Stimulated activated naive B cell treated with anti-CD40 and anti-IgM and Interleukin-4, amounts not matched to agents 10 μg/mL and 1 μg/mL and 100 μg/mL, for 72 hours (primary cell): ENCODE results near the gene ZNF497.

Source experiments
- ATAC-seq, 2 donors: fragments of 150-1000 bp; cut with Tn5 transposase; replicated peaks; 2 replicates each; pipeline ENCODE4 v1.10.0; 2021; ENCODE audit warnings: moderate library complexity in 1 of 2
- DNase-seq: peaks from one replicate; pipeline ENCODE4 v3.0.0; 2021
- H3K27ac Mint-ChIP-seq: one replicate; pipeline ENCODE4 v1.8.0; 2022; ENCODE audit warnings: mild to moderate bottlenecking, mixed read lengths
- H3K27me3 Mint-ChIP-seq, 2 donors: one replicate each; pipeline ENCODE4 v1.8.0; 2022; ENCODE audit warnings: mixed read lengths in 2 of 2
- H3K36me3 Mint-ChIP-seq, 2 donors: one replicate each; pipeline ENCODE4 v1.8.0; 2022; ENCODE audit warnings: mixed read lengths in 2 of 2, mild to moderate bottlenecking in 1 of 2
- H3K4me1 Mint-ChIP-seq, 2 donors: one replicate each; pipeline ENCODE4 v1.8.0; 2022; ENCODE audit warnings: mixed read lengths in 2 of 2, mild to moderate bottlenecking in 1 of 2
- H3K4me3 Mint-ChIP-seq, 2 donors: one replicate each; pipeline ENCODE4 v1.8.0; 2022; ENCODE audit warnings: mild to moderate bottlenecking in 2 of 2, mixed read lengths in 2 of 2, moderate library complexity in 1 of 2
- H3K9me3 Mint-ChIP-seq, 2 donors: one replicate each; pipeline ENCODE4 v1.8.0; 2022; ENCODE audit warnings: mixed read lengths in 2 of 2, mild to moderate bottlenecking in 1 of 2

ZNF497 gene

DNA sequence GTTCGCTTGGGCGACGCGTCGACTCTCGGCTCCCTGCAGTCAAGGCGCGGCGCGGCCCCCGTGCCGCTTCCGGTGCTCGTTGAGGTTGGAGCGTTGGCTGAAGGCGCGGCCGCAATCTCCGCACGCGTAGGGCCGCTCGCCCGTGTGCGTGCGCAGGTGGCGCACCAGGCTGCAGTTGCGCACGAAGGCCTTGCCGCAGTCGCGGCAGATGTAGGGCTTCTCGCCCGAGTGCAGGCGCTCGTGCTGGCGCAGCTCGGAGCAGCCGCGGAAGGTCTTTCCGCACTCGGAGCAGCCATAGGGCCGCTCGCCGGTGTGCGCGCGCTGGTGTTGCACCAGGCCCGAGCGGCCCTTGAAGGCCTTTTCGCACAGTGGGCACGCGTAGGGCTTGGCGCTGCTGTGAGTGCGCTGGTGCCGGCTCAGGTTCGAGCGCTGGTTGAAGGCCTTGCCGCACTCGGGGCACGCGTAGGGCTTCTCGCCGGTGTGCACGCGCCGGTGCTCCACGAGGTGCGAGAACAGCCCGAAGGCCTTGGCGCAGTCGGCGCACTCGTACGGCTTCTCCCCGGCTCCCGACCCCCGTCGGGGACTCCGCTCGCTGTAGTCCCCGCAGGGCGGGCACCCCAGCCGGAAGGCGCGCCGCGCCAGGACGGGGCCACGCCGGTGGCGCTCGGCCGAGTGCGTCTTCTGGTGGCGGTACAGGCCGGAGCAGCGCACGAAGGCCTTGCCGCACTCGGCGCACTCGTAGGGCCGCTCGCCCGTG lies 5.3 kb upstream of the ZNF497 start:
- Mint-ChIP-seq H3K27me3 (no peaks in the 10 kb centered on the region), H3K27ac (no peak overlapping the region), H3K36me3 (peaks cover 9 to 11% of the 10 kb centered on the region in 2 donors), H3K4me3 (no peak overlapping the region), H3K9me3 (no peaks in the 10 kb centered on the region), H3K4me1 (peaks cover 5 to 19% of the 10 kb centered on the region in 2 donors)
- no peak for ATAC-seq
- DNase-seq: no peak

DNA sequence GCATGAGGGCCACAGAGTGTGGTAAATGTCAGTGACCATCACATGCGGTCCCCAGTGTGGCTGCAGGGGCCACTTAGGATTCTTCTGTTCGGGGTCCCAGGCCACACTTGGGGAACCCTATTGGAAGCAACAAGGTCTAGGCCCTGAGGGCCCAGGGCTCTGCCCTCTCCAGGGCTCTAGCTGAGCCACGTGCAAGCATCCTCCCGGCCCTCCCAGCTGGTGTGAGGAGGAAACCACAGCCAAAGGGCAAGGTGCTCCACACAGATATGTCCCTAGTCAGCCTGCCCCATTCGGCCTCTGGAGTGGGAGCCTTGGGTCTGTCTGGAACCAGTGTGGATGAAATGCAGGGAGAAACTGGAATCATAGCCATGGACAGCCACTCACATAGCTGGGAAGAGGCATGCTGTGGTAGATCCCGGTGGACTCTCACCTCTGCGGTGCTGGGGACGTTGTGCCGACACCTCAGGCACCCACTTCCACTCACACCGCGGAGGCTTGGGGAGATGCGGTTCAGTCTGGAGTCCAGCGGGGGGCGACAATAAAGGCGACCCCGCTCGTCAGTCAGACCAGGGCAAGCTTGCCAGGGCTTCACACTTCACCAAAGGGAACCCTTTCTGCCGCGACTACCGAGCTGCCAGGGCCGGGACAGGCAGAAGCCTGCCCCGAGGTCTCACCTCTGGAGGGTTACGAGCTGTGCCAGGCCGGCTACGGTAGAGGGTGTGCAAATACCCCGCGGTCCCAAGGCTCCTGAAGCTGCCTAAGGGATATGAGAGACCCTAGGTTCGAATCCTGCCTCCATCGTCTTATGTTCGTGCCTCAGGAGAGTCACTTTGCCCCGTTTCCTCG lies 4.3 kb upstream of the ZNF497 start:
- peaks cover 11 to 24% of the 10 kb centered on the region in 2 donors for H3K4me1 Mint-ChIP-seq
- no peak for ATAC-seq
- H3K4me3 Mint-ChIP-seq: no peak overlapping the region
- DNase-seq: no peak
- no peak overlapping the region for H3K27ac Mint-ChIP-seq
- H3K27me3 Mint-ChIP-seq: no peaks in the 10 kb centered on the region
- no peaks in the 10 kb centered on the region for H3K9me3 Mint-ChIP-seq
- H3K36me3 Mint-ChIP-seq: peaks cover 9 to 15% of the 10 kb centered on the region in 2 donors

- DNase-seq: no peak
- Mint-ChIP-seq H3K27ac (peak overlapping the region; percentile 53), H3K27me3 (no peaks in the 10 kb centered on the region), H3K36me3 (peaks cover 4 to 13% of the 10 kb centered on the region in 2 donors), H3K4me3 (peak overlapping the region; percentile 32 to 67), H3K4me1 (peaks cover 14 to 29% of the 10 kb centered on the region in 2 donors), H3K9me3 (no peaks in the 10 kb centered on the region)
- peak; percentile 7 to 14 for ATAC-seq
Observed at GRCh38 chr19:58364146-58364545, 1.6 kb upstream of the ZNF497 start.

DNA sequence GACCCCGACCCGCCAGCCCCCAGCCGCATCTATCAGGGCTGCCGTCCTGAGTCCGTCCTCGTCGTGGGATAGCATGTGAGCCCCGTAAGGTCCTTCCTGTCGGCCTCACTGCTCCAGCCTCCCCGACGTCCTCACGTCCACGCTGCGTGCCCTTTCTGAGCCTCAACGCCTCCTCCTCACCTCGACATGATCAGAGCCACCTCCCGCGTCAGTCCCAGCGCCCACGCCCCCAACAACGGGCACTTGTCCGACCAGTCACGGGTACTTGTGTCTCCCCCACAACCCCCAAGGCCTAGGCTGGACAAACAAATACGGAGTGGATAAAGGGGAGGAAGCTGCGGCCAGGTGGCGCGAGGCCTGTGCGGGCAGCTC lies 665 bp downstream of the ZNF497 start:
- H3K27ac Mint-ChIP-seq: peak overlapping the region; percentile 98
- ATAC-seq (peak; percentile 50 to 59), DNase-seq (peak; percentile 75)
- peak overlapping the region; percentile 90 to 93 for H3K4me3 Mint-ChIP-seq
- H3K4me1 Mint-ChIP-seq: peaks cover 17 to 32% of the 10 kb centered on the region in 2 donors
- H3K27me3 Mint-ChIP-seq: peaks cover 0 to 12% of the 10 kb centered on the region in 2 donors
- H3K36me3 Mint-ChIP-seq: peaks cover 5 to 20% of the 10 kb centered on the region in 2 donors
- no peaks in the 10 kb centered on the region for H3K9me3 Mint-ChIP-seq

DNA sequence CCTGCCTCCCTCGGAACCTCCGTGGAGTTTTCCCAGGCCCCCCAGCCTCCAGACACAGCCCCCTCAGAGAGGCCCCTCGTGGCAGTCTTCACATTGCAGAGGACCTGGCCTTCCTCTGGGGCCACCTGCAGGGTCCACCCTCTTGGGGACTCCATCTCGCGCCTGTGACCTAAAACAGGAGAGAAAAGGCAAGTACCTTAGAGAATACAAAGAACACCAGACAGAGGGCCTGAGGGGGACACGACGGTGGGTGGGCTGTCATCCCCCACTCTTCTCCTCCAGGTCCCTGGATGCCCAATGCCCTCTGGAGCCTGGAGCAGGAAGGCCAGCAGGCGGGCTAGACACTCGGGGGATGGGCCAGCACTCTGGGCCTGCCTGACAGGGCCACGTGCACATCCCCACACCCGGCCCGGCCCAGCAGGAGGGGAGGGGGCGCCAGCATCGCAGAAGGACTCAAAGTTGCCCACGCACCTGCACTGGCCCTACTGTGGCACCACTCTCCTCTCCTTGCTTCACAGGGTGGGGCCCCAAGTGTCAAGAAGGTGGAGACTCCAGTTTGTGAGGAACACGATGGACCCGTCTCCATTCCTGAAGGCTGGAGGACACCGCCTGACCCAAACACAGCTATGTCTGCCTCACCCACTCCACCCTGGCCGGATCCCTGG lies 4.9 kb downstream of the ZNF497 start:
- no peak for ATAC-seq
- H3K36me3 Mint-ChIP-seq: peaks cover 13 to 29% of the 10 kb centered on the region in 2 donors
- H3K27ac Mint-ChIP-seq: peak overlapping the region; percentile 25
- no peaks in the 10 kb centered on the region for H3K9me3 Mint-ChIP-seq
- peaks cover 0 to 12% of the 10 kb centered on the region in 2 donors for H3K27me3 Mint-ChIP-seq
- peaks cover 14 to 27% of the 10 kb centered on the region in 2 donors for H3K4me1 Mint-ChIP-seq
- peak overlapping the region in 1 of 2 donors; percentile 22 for H3K4me3 Mint-ChIP-seq
- DNase-seq: no peak

DNA sequence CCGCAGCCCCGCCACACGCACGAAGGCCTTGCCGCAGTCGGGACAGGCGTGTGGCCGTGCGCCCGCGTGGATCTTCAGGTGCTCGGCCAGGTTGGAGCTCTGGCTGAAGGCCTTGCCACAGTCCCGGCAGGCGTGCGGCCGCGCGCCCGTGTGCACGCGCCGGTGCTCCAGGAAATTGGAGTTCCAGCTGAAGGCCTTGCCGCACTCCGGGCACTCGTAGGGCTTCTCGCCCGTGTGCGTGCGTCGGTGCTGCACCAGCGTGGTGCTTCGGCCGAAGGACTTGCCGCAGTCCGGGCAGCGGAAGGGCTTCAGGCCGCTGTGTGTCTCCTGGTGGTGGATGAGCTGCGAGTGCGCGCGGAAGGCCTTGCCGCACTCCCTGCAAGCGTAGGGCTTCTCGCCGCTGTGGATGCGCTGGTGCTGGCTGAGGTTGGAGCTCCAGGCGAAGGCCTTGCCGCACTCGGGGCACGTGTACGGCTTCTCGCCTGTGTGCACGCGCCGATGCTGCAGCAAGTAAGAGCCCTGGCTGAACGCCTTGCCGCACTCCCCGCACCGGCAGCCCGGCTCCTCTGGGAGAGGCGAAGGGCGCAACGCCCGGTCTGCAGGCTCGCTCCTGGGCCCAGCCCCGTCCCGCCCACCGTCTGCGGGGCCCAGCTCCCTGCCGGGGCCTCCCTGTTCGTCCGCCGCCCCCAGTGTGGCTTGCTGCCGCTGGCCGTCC lies 5.6 kb downstream of the ZNF497 start:
- H3K27me3 Mint-ChIP-seq: peaks cover 0 to 12% of the 10 kb centered on the region in 2 donors
- peak overlapping the region; percentile 81 for H3K27ac Mint-ChIP-seq

DNA sequence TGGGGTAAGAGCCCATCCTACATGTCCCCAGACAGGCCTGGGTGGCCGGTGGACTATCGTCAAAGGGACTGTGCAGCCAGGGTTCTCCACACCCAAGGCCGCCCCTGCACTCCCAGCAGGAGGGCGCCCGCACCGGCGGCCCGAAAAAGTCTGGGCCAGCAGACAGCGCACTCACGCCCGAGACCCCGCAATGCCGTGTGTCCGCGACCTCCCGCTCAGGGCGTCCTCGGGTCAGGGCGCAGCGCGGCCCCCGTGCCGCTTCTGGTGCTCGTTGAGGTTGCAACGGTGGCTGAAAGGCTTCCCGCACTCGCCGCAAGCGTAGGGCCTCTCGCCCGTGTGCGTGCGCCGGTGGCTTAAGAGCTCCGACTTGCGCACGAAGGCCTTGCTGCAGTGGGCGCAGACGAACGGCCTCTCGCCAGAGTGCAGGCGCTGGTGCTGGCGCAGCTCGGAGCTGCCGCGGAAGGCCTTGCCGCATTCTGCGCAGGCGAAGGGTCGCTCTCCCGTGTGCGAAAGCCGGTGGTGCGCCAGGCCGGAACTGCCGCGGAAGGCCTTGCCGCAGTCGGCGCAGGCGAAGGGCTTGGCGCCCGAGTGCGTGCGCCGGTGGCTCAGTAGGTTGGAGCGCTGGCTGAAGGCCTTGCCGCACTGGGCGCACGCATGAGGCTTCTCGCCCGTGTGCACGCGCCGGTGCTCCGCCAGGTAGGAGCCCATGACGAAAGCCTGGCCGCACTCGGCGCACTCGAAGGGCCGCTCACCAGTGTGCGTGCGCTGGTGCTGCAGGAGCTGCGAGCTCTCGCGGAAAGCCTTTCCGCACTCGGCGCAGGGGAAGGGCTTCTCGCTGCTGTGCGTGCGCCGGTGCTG lies 6.4 kb downstream of the ZNF497 start:
- peak; percentile 68 to 73 for ATAC-seq
- peaks cover 26 to 36% of the 10 kb centered on the region in 2 donors for H3K36me3 Mint-ChIP-seq
- no peaks in the 10 kb centered on the region for H3K9me3 Mint-ChIP-seq
- peaks cover 0 to 12% of the 10 kb centered on the region in 2 donors for H3K27me3 Mint-ChIP-seq
- H3K27ac Mint-ChIP-seq: peak overlapping the region; percentile 83
- peaks cover 14 to 30% of the 10 kb centered on the region in 2 donors for H3K4me1 Mint-ChIP-seq
- no peak for DNase-seq
- peak overlapping the region; percentile 48 to 71 for H3K4me3 Mint-ChIP-seq

More for the DNA sequence above, 5.6 kb downstream of the ZNF497 start:
- Mint-ChIP-seq H3K4me1 (peaks cover 15 to 32% of the 10 kb centered on the region in 2 donors), H3K9me3 (no peaks in the 10 kb centered on the region), H3K36me3 (peaks cover 19 to 33% of the 10 kb centered on the region in 2 donors), H3K4me3 (peak overlapping the region; percentile 48 to 71)
- ATAC-seq (peak; percentile 5 to 15), DNase-seq (no peak)

DNA sequence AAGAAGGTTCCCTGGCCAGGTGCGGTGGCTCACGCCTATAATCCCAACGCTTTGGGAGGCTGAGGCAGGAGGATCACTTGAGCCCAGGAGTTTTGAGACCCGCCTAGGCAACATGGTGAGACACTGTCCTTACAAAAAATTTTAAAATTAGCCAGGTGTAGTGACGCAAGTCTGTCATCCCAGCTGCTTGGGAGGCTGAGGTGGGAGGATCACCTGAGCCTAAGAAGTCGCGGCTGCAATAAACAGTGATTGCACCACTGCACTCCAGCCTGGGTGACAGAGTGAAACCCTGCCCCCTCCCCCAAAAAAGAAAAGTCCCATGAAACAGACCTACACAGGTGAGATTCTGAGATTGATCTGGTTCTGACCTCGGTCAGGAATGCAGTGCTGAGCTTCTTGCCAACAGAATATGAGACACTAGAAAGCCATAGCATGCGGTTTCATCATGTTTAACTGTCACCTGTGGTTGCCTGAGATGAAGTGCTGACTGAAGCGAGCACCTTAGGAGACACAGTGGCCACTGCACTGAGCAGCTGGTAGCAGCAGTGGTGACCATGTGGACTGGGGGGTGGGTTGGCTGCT lies 7.2 kb downstream of the ZNF497 start:
- Mint-ChIP-seq H3K27me3 (peaks cover 0 to 12% of the 10 kb centered on the region in 2 donors), H3K9me3 (no peaks in the 10 kb centered on the region), H3K36me3 (peaks cover 30 to 43% of the 10 kb centered on the region in 2 donors), H3K4me3 (peak overlapping the region in 1 of 2 donors; percentile 10), H3K4me1 (peaks cover 12 to 34% of the 10 kb centered on the region in 2 donors), H3K27ac (no peak overlapping the region)
- ATAC-seq: no peak
- no peak for DNase-seq

DNA sequence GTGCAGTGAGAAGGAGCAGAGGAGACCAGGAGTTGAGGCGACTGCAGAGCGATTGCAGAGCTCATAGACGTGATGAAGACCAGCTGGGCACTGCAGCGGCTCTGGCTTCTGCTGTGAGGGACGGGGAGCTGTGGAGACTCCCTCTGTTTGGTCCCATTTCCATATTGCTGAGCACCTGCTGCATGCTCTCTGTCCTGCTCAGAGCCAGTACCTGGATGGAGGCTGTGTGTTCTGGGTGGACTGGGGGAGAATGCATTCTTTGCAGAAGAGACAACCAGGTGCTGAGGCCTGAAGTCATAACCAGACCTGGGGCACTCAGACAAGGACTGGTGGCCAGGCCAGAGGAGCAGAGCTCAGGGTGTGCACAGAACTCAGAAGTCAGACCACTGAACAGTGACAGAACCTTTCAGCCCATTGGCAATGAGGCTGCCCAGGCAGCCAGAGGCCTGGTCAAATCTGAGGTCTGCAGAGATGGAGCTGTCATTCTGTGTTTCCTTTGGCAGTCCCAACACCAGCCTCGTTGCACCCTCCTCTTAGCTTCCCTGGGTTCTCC lies 8.0 kb downstream of the ZNF497 start:
- H3K4me3 Mint-ChIP-seq: no peak overlapping the region
- H3K4me1 Mint-ChIP-seq: peaks cover 14 to 41% of the 10 kb centered on the region in 2 donors
- no peak for ATAC-seq
- H3K9me3 Mint-ChIP-seq: no peaks in the 10 kb centered on the region
- peaks cover 0 to 12% of the 10 kb centered on the region in 2 donors for H3K27me3 Mint-ChIP-seq
- no peak for DNase-seq
- H3K36me3 Mint-ChIP-seq: peaks cover 33 to 46% of the 10 kb centered on the region in 2 donors
- H3K27ac Mint-ChIP-seq: peak overlapping the region; percentile 14

DNA sequence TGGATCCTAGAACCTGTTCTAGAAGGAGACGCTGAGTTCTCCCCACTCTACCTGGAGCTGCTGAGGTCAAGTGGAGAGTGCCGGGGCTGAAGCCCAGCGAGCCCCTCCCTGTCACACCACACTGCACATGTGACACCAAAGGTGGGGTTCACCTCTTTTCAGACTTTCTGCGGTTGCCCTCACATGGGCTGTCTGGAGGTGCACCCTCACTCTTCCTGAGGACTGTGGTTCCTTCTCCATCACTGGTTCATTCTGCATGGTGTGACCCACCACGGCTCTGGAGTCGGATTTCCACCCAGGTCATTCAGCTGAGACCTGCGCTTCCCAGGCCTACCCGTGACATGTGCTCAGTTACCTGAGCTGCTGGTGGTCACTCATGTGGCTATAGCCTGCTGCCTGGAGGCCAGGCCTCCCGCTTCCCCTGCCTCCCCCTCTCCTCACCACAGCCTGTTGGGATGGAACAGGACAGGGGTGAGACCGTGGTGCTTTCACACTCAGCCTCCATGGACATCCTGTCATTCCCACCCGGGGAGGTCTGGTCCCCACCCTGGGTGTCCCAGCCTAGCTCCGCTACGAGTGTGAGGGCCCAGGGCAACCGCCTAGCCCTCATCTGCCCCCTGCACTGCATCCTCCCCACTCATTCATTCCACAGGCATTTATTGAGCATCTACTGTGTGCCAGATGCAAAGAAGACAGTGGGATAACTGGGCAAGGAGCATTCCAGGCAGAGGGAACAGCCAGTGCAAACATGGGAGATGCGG lies 8.7 kb downstream of the ZNF497 start:
- no peak overlapping the region for H3K4me3 Mint-ChIP-seq
- H3K27ac Mint-ChIP-seq: peak overlapping the region; percentile 14
- DNase-seq: no peak
- H3K27me3 Mint-ChIP-seq: peaks cover 0 to 12% of the 10 kb centered on the region in 2 donors
- peaks cover 36 to 47% of the 10 kb centered on the region in 2 donors for H3K36me3 Mint-ChIP-seq
- no peaks in the 10 kb centered on the region for H3K9me3 Mint-ChIP-seq
- ATAC-seq: no peak
- peaks cover 17 to 45% of the 10 kb centered on the region in 2 donors for H3K4me1 Mint-ChIP-seq

GRCh38 chr19:58352760-58353671 lies 9.5 kb downstream of the ZNF497 start, which contains the start of gene A1BG:
Gene A1BG (minus strand): TSS chr19:58353492. CDS start chr19:58353437, 55 bp downstream.
- H3K9me3 Mint-ChIP-seq: no peaks in the 10 kb centered on the region
- H3K27ac Mint-ChIP-seq: peak within 1 kb of the TSS; percentile 14
- DNase-seq: no peak
- peaks cover 18 to 45% of the 10 kb centered on the region in 2 donors for H3K4me1 Mint-ChIP-seq
- no peak within 1 kb of the TSS for H3K4me3 Mint-ChIP-seq
- no peak for ATAC-seq
- peaks cover 0 to 8% of the 10 kb centered on the region in 2 donors for H3K27me3 Mint-ChIP-seq
- peaks cover 36 to 45% of the 10 kb centered on the region in 2 donors for H3K36me3 Mint-ChIP-seq
